Neural crest cell (in vitro differentiated cells): ENCODE results near the gene RYR1. TPM values are rescaled to one million over a fixed set of nuclear protein-coding genes. Genes with fewer than 3 reads are reported as not detected.

ENCODE experiments used
- DNase-seq: peaks from one replicate; pipeline ENCODE4 v3.0.0; 2021; ENCODE audit warnings: low read depth, mixed read lengths, low spot score
- H3K27ac Mint-ChIP-seq: one replicate; pipeline ENCODE4 v1.8.0; 2021; ENCODE audit warnings: mild to moderate bottlenecking, mixed read lengths; ENCODE audit not compliant: unreplicated experiment
- H3K27me3 Mint-ChIP-seq: 2 replicates; pipeline ENCODE4 v1.8.0; 2021; ENCODE audit warnings: low read depth, mild to moderate bottlenecking, mixed read lengths
- H3K36me3 Mint-ChIP-seq: 2 replicates; pipeline ENCODE4 v1.8.0; 2021; ENCODE audit warnings: low read depth, mild to moderate bottlenecking, mixed read lengths
- H3K4me1 Mint-ChIP-seq: 2 replicates; pipeline ENCODE4 v1.8.0; 2021; ENCODE audit warnings: mixed read lengths
- H3K4me3 Mint-ChIP-seq: one replicate; pipeline ENCODE4 v1.8.0; 2021; ENCODE audit warnings: mild to moderate bottlenecking, mixed read lengths
- H3K9me3 Mint-ChIP-seq: 2 replicates; pipeline ENCODE4 v1.8.0; 2021; ENCODE audit warnings: mixed read lengths
- CTCF ChIP-seq: fragments of 200-600 bp; sonication (generic); conservative IDR thresholded peaks from 2 replicates; pipeline ENCODE4 v1.5.0; 2021; ENCODE audit warnings: antibody characterized with exemption, mild to moderate bottlenecking
- total RNA-seq: library from RNA; stranded (reverse); gene quantifications from 2 replicates; pipeline ENCODE4 v1.2.1, GENCODE V29; 2021

Gene RYR1
- total RNA-seq, 1 donor from 2014 or later: 1.1 TPM

GRCh38 chr19:38614289-38614688 lies 180.8 kb downstream of the RYR1 start:
- no peaks in the 10 kb centered on the region for H3K27me3 Mint-ChIP-seq
- peaks cover 14% of the 10 kb centered on the region for H3K4me1 Mint-ChIP-seq
- TF ChIP-seq CTCF: no peak
- no peak for DNase-seq
- H3K9me3 Mint-ChIP-seq: no peaks in the 10 kb centered on the region
- H3K4me3 Mint-ChIP-seq: no peak overlapping the region
- peaks cover 4% of the 10 kb centered on the region for H3K36me3 Mint-ChIP-seq
- no peak overlapping the region for H3K27ac Mint-ChIP-seq

- Mint-ChIP-seq H3K4me1 (peaks cover 20% of the 10 kb centered on the region), H3K27me3 (no peaks in the 10 kb centered on the region), H3K4me3 (peak overlapping the region; percentile 17), H3K9me3 (no peaks in the 10 kb centered on the region), H3K36me3 (peaks cover 4% of the 10 kb centered on the region), H3K27ac (no peak overlapping the region)
- no peak for TF ChIP-seq CTCF
- DNase-seq: no peak
Measured at GRCh38 chr19:38615007-38615581, 181.6 kb downstream of the RYR1 start.

GRCh38 chr19:38616265-38616664 lies 182.8 kb downstream of the RYR1 start:
- Mint-ChIP-seq H3K27me3 (no peaks in the 10 kb centered on the region), H3K27ac (no peak overlapping the region), H3K9me3 (no peaks in the 10 kb centered on the region), H3K4me3 (peak overlapping the region; percentile 81), H3K36me3 (peaks cover 4% of the 10 kb centered on the region), H3K4me1 (peaks cover 20% of the 10 kb centered on the region)
- no peak for DNase-seq
- no peak for TF ChIP-seq CTCF

GRCh38 chr19:38617283-38617763 lies 183.8 kb downstream of the RYR1 start:
- peaks cover 7% of the 10 kb centered on the region for H3K36me3 Mint-ChIP-seq
- peaks cover 20% of the 10 kb centered on the region for H3K4me1 Mint-ChIP-seq
- DNase-seq: no peak
- TF ChIP-seq CTCF: no peak
- H3K27ac Mint-ChIP-seq: no peak overlapping the region
- H3K27me3 Mint-ChIP-seq: no peaks in the 10 kb centered on the region
- peak overlapping the region; percentile 65 for H3K4me3 Mint-ChIP-seq
- no peaks in the 10 kb centered on the region for H3K9me3 Mint-ChIP-seq

- H3K27me3 Mint-ChIP-seq: no peaks in the 10 kb centered on the region
- peak within 1 kb of the TSS; percentile 99 for H3K4me3 Mint-ChIP-seq
- peaks cover 7% of the 10 kb centered on the region for H3K36me3 Mint-ChIP-seq
- peaks cover 20% of the 10 kb centered on the region for H3K4me1 Mint-ChIP-seq
- DNase-seq: no peak
- H3K27ac Mint-ChIP-seq: peak within 1 kb of the TSS; percentile 94
- no peaks in the 10 kb centered on the region for H3K9me3 Mint-ChIP-seq
- no peak for TF ChIP-seq CTCF
Measured at GRCh38 chr19:38617764-38618589, 184.5 kb downstream of the RYR1 start, which contains the start of gene MAP4K1. Gene MAP4K1 (minus strand): TSS chr19:38617953. CDS start chr19:38617895, 58 bp downstream.
